GM18870 (cell line): ENCODE data around the gene PER2.

Experiments used
- ATAC-seq: cut with Tn5 transposase; IDR thresholded peaks from one replicate; pipeline ENCODE4 v1.9.1; 2021; ENCODE audit warnings: moderate library complexity; ENCODE audit not compliant: unreplicated experiment

The PER2 gene

DNA sequence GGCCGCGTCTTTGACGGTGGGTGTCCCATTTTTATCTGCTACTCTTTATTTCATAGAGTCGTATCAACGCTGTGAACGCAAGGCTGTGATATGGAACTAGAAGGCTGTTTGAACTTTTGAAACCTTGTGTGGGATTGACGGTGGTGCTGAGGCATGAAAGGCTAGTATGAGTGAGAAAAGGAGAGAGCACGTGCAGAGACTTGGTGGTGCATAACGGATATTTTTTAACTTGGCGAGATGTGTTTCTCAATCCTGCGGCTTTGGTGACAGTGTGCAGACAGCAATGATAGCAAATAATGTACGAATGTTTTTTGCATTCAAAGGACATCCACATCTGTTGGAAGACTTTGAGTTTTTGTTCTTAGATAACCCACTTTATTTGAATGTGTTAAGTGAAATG, 54.8 kb downstream of the PER2 start:
- no peak for ATAC-seq

DNA sequence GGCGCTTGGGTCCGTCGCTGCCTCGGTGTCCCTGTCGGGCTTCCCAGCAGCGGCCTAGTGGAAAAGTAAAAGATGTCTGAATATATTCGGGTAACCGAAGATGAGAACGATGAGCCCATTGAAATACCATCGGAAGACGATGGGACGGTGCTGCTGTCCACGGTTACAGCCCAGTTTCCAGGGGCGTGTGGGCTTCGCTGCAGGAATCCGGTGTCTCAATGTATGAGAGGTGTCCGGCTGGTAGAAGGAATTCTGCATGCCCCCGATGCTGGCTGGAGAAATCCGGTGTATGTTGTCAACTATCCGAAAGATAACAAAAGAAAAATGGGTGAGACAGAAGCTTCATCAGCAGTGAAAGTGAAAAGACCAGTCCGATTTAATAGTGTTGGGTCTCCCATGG, 56.6 kb downstream of the PER2 start:
- ATAC-seq: no peak

DNA sequence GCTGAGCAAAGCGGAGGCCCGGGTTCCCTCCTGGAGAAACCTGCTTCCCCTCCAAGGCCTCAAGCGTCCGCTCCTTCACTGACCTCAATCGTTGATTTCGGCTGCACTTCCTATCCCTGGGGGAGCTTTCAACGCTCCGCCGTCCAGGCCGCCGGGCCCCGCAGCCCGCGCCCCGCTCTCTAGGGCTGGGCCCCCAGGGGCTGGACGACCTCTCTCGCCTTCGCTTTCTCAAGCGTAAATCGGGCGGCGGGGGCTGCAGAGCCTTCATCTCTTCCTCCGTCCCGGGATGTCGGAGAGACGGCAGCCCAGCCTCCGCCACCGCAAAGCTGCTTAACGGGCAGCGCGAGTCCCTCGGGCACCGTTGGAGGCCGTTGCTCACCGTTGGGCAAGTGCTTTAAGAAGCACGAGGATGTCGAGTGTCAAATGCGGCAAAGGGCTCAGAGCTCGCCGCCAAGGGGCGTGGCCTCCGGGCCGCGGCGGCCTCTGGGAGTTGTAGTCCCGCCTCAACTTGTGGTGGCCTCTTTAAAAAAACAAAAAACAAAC, 57.1 kb downstream of the PER2 start:
- ATAC-seq: no peak

DNA sequence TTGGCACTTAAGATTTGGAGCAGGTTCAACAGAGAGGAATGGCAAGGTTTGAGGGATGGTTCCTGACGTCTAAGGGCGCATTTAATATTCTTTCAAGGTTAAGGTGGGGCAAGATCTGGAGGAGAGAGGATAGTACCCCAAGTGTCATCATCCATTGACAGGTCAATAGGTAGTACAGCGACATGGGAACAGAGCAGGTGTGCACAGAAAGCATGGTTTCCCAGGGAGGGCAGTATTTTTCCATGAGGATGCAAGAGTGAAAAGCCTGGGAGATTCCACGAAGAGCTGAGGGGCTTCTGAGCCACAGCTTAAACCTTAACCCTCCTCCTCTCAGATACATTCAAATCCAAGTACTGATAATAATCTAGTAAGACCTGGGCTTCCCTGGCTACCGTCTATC, 57.7 kb downstream of the PER2 start:
- ATAC-seq: no peak

DNA sequence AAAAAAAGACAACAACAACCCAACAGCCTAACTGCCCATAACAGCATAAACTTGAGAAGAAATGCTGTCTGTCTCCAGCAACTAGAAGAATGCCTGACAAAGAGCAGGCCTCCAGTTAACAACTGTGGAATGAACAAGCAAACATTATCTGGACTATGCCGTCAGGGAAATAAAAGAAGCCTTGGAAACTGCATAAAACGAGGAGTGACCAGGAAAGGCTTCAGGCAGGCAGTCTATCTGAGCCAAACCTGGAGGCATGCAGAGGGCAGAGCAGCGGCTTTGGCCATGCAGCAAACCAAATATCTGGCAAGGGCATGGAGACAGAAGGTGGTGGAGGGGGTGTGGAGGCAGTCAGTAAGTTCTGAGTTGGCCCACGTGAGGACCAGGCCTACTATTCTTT, 59.7 kb downstream of the PER2 start:
- ATAC-seq: no peak

DNA sequence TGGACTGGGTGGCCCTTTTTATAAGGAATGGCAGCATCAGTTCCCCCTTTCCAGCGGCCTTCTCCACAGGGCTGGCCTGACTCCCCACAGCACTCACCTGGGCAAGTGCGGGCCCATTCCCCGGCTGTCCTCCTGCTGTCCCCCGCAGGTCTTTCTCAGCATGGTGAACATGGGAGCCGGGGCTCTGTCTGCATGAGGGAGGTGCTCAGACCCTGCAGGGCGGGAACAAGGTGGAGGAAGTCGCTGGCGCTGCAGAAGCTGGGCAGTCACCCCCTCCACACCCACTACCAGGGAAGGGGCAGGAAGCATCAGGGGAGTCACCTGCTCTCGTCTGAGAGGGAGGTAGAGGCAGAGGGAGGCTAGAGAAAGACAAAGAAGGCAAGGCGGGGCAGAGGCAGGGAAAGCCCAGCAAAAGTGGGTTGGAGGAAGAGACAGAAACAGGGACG, 60.8 kb downstream of the PER2 start:
- no peak for ATAC-seq

DNA sequence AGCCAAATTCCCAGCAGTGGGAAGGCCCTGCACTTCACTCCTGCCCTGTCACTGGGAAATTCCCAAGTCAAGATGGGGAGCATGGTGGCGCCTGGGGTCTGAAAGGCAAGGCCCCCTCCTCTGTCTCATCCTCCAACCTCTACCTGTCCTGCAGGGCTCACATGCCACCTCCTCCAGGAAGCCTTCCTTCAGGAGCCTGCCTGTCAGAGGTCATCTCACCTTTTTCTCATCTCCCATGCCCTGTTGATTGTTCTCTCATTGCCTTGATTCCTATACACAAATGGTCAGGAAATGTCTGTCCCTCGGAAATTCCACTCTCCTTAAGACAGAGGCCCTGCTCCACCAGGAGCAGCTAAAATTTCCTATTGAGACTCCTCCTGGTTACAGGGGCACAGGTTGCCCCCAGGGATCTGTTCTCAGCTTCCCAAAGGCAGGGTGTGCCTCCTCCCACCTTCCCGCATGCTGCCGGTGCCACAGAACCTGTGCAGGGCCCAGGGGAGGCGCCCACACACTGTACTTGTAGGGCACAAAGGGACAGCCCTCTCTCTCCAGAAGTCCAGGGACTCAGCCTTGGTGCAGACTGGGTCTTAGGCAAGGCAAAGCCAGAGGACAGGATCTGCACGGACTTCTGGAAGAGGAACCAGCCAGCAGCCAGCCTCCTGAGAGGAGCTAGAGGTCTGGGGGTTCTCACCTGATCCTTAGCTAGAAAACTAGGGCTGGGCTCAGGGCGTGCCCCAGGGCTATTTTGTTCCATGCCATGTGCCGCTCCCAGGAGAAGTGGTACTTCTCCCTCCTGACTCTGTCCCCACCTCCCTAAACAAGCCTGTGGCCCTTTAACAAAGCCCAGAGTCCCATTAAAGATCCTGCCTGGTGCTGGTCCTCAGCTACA, 61.5 kb downstream of the PER2 start:
- no peak for ATAC-seq

DNA sequence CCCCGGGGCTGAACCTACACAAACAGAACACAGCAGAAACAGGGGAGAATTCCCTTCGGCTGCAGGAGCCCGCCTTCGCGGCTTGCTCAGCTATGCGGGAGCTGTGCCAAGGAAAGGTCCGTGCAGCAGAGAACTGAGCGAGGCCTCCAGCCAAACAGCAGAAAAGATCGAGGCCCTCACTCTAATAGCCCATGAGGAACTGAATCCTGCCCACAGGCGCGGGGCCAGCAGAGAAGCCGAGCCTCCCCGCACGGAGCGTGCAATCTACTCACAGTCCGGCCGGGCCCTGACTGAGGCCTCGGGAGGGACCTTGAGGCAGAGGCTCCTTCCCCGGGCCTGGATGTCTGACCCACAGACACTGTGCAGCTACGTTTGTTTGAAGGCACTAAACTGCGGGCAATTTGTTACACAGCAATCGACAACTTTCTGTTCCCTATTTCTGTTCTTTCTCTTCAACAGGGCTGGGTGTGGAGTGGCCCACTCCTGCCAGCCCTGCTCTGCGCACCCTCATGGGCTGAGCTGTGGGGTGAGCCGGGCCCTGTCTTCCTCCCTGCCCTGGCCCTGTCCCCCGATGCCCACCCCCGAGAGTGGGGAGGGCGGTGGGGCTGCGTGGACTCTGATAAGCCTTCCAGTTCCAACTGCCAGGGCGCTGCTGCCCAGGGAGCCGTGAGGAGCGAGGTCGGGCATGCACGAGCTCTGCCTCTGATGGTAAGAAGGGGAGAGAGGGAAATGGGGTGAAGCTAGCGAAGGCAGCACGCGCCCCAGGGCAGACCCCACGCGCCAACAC, 62.3 kb downstream of the PER2 start:
- no peak for ATAC-seq

DNA sequence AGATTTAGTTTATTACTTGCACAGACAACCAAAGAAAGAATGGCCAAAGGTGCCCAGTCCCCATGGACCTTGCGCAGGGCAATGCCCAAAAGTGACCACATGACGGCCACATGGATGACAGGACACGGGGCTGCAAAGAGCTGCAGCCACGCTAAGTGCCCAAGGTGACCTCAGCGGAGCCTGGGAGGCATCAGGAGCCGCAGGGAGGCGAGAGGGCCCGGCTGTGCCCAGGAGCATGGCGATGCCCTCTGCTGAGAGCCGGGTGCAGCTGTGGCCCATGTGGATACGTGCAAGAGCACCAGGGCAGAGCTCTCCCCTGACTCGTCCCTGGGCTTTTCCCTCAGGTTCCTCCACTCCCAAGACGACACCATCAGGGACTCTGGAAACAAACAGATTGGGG, 63.3 kb downstream of the PER2 start:
- no peak for ATAC-seq

DNA sequence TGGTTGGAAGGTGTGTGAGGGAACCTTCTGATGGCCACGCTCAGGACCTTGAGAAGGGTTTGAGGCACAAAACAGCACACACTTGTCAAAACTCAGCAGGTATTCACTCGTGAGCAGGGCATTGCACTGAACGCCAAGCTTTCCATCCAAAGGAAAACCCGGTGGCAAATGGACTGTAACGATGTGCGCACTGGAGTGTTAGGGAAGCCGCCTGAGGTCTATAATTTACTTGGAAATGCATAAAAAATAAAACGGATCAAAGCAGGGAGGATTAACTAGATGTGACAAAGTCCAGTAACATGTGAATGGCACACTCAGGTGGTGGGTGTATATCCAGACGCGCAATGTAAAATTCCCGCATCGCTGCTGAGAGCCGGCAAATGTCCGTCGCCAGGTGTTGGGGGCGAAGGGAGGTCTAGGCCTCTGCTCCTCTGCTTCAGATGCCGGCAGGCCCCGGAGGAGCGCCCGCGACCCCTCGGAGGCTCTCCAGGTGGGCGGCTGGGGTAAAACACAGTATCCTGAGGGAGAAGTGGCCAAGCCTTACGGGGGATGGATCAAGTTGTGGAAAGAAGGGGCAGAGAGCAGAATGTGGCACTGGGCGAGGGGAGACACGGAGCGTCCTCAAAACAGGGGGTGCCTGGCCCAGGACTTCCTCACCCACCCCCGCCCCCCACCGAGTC, 63.9 kb downstream of the PER2 start:
- ATAC-seq: no peak

DNA sequence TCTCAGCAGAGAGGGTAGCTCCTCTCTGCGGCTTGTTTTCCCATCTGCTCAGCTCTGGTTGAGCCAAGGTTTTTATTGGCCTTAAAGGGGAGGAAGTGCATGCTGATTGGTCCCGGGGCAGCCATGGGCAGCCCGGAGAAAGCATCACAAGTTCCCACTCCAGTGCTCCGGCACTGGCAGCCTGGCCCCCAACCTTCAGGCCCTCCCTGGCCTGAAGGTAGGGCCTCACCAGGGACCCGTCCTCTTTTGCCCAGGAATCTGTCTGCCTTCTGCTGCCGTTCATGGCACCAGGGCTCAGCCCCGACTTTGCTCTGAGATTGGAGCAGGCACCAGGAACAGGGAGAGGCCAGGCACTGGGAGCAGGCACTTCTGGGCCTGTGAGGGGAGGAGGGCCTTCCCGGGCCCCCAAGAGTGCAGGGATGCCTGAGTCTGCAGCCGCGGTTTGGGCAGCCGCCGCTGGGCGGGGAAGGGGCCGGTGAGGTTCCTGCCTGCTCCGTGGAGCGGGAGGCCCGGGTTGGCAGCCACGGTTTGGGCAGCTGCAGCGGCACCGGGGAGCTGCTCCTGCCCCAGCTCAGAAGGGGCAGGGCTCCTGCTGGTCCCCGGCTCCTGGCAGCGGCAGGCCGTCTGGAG, 67.4 kb downstream of the PER2 start:
- ATAC-seq: no peak

DNA sequence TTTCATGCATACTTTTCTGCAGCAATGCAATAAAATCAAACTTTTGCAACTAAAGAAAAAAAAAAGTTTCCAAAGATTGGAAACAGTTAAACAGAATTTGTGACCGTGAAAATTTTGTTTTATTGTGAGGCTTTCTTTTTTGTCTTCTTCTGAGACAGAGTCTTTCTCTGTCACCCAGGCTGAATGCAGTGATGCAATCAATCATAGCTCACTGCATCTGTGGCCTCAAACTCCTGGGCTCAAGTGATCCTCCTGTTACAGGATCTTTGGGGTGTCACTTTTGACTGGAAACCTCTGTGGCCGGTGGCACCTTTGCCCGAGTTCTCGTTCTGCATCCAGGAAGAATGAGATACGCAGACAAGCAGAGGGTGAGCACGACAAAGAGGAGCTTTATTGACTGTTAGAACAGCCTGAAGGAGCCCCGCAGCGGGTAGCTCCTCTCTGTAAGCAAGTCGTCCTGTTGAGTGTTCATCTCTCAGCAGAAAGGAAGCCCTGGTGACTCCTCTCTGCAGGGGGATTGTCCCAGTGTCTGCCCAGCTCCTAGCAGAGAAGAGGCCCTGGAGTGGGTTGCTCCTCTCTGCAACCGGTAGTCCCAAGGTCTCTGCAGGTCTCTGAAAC, 68.0 kb downstream of the PER2 start:
- ATAC-seq: no peak

DNA sequence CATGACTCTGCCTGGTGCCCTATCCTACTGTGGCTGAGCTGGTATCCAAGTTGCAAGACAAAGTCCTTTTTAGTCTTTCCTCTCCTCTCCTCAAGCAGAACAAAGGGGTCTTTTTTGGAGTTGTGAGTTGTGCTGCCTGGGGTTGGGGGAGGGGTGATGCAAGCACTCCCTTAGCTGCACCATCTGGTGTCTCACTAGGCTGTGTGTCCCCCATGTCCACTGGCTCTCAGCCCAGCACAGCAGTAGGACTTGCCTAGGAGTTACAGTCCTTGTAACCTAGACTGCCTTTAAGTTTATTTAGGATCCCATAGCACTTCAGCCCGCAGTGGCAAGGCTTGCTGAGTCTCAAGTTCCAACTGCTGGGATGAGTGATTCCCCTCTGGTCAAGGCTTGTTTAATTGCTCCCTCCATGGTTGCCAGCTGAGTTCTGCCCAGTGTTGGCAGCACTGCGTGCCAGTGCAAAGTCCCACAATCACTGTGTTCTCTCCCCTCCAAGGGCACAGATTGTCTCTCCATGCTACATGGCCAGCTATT, 71.7 kb downstream of the PER2 start:
- ATAC-seq: no peak

DNA sequence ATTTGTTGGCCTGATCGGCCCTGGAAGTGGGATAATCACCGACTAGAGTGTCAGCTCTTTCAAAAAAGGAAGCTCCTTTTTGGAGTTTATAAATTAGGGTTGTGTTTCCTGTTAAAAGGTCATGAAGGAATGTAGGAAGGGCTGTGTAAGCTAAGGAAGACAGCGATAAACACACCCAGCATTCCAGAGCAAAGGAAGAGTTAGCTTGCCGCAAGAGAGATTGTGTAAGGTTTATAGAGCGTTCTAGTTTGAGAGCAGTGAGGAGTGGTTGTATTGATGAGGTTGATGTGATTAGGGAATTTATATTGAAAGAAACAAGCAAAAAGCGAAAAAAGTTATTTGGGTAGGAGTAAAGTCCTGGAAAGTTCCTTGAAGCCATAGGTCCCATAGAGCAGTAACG, 81.4 kb downstream of the PER2 start:
- ATAC-seq: no peak

DNA sequence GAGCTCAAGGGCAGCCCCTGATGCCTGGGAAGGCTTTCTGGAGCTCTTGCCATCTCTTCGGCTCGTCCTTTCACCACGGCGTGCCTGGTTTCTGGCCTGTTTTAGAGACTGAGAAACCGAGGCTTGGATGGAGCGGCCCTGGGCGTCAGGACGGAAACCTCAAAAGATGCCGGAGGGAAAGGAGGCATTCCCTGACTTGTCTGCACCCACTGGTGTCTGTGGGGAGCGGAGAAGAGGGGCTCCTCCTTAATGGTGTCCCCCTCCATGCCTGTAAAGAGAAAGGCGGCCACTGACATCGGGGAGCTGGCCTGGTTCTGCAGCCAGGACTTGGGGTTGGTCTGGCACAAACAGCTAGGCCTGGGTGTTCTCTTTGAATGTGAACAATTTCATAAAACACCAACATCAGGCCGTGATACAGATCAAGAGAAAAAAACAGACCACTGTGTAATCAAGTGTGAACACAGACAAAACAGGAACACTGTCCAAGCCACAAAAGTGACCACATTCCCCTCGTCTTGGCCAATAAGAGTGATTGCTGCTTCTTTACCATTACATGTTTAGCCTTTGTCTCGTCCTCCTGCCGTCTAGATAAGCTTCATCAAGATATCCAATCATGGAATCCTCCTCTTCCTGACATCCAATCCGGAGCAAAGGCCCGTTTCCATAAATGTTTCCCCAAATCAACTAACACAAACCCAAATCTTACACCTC, 84.3 kb downstream of the PER2 start:
- peak; percentile 14 for ATAC-seq

DNA sequence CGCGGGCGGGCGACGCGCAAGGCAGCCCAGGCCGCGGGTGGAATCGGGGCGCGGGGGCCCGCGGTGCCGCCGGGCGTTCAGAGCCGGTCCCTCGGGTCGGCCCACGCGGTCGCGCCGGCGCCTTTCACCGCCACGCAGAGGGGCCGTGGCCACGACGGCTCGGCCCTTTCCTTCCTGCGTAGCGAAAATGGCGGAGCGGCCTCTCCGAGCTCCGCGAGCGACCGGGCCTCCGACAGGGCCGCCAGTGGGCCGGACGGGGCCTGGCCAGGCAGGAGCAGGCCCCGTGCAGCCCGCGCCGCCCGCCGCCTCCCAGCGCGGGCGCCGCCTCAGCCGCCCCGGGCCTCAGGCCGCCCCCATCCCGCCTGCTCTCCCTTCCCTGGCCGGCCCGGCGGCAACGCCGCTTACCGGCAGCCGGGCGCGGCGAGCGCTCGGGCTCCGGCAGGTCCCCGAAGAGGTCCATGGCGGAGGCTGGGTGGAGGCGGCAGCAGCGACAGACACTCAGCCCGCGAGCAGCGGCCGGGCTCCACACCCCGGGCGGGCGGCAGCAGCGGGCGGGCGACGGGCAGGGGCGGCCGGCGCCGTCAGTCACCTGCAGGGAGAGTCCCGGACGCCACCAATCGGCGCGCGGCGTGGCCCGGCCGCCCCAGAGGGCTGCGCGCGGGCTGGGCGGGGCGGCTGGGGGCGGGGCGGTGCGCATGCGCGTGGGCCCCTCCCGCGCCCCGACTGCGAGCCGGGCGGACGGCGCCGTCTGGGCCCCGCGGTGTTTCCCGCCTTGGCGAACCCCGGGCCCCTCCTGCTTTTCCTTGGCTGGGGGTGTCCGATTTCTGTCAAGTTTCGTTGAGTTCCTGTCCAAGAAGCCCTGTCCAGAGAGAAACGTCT, 85.1 kb downstream of the PER2 start, which contains the start of gene ILKAP:
Gene ILKAP, minus strand, starts transcription at position 602 of the 879 bp plus-strand sequence. Its CDS starts 142 bp downstream, at position 460.
- peak; percentile 70 for ATAC-seq

DNA sequence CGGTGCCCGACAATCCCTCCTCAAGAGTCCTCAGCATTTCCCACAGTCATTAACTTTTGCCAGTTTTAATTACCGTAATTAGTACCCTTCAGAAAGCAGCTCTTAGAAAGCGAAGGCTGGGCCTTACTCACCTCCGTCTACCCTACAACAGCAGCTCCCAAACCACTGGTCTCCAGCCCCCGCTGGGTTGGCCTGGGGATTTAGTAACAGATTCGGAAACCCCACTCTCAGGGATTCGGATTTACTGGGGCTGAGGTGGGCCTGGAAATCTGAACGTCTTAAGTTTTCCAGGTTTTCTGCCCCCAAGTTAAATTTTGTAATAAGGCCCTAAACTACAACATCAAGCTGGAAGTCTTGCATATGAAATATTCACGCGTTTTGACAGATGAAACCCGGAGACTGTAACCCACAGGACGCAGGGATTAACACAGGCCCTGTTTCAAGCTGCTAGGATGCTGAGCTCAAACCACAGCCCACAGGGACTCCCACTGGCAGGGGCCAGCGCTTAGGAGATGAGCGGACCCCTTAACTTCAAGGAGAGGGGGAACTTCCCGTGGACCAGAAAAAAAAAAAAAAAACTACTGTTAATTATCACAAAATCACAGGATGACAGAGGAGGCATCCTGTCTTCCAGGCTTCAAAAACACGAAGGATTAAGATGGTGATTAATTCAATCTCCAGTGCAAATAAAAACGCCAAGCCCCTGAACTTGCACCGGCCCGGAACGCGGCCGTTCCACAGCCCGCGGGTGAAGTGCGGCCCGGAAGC, 85.9 kb downstream of the PER2 start:
- ATAC-seq: no peak
